Measurements from ENCODE around the gene MYO16.

The MYO16 gene

DNA sequence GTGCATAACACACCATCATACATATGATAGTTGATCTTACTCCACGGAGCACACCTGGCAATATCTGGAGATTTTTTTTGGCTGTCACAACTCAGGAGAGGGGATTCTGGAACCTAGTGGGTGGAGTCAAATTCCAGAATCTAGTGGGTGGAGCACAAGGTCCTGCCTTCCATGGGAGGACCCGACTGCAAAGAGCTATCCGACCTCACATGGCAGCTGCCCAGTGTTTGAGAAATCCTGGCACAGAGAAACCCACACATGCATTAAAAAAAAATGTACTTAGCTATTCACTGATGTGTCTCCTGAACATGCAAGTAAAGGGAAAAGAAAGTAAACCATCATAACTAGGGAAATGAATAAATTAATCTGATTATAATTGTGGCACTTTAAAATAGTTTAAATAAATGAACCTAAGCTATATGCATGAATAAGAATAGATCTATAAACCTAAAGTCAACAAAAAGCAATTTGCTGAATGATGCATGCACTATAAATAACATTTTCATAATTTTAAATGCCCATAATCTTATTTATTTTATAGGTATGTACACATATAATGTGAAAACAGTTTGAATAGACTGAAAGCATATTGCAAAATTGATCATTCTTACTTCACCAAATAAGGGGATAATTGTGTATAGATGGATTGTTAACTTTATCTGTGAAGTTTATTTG lies 300.3 kb downstream of the MYO16 start:
- no peak for DNase-seq (ENCODE audit: low read depth in 2 of 2)

DNA sequence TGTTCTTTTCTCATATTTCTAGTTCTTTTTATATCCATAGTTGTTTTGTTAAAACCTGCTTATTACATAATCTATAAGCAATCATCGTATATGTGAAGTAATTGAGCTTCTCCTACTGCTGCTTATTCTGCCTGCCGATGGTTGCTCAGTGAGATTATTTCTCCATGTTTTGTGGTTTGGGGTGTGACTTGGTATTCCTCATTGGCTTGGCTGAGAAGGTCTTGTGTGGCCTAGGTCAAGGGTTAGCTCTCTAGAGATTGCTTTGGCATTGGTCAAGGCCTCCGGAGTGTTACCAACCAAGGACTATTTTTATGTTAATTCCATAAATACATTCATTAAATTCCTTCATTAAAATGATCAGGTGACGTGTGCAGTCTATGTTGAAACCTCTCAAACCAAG lies 302.8 kb downstream of the MYO16 start:
- DNase-seq (ENCODE audit: low read depth in 2 of 2) = no peak

GRCh38 chr13:108933061-108933460 lies 303.6 kb downstream of the MYO16 start:
- DNase-seq (ENCODE audit: low read depth in 2 of 2) = no peak

- DNase-seq (ENCODE audit: low read depth in 2 of 2) = no peak
Observed at GRCh38 chr13:108938155-108938554, 308.7 kb downstream of the MYO16 start.

GRCh38 chr13:108940121-108940520 lies 310.7 kb downstream of the MYO16 start:
- DNase-seq (ENCODE audit: low read depth in 2 of 2) = no peak

DNA sequence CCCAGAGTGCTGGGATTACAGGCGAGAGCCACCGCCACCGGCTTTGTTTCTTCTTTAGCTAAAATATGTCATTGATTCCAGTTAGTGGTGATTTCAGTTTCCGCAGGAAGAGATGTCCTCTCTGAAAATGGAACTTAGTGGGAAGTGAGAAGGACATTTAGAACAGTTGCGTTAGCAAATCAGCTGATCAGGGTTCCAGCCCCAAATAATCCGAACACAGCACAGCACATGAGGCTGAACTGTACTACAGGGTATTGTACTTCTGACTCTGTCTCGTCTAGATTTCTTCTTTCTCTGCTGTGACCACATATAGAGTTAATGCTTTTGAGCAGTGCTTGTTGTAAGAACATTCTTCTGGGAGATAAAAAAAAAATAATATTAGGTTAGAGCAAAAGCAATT lies 314.4 kb downstream of the MYO16 start:
- DNase-seq (ENCODE audit: low read depth in 2 of 2) = no peak

DNA sequence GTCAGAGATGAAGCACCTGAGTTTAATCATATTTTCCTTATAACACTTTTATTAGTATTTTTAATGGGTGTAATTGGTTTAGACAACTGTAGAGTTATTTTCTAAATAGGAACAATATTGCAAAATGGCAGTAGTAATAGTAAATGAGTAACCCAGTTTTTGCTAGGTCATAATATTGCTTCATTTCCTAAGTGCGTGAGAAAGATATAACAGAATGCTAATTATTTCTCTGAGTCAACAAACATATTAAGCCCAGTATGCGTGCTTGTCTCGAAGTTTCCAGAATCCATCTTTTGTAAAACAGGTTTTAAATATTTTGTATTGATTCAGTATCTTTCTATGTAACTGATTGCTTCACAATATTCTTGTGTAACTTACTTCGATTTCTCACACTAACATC lies 315.3 kb downstream of the MYO16 start:
- DNase-seq (ENCODE audit: low read depth in 2 of 2) = no peak

DNA sequence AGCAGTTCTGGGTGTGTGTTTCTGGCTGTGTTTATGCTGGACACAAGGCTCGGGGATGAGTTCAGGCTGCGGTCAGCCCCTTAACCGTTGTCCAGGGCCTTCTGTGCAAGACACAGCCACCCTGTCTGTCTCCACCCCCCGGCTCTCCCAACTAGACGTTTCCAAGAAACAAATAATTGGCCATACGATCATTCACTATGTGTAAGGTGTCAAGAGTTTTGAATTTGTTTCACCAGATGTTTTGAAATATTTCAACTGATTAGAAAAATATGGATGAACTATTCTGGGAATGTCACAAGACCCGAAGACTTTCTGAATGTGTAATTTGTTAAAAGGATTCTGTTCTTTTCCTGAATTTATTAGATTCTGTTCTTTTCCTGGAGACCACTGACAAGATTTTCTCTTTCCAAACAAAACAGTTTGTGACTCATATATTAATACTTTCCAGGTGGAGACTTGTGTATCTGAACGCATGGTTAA lies 318.2 kb downstream of the MYO16 start:
- DNase-seq (ENCODE audit: low read depth in 2 of 2) = no peak

GRCh38 chr13:108948251-108948671 lies 318.9 kb downstream of the MYO16 start:
- no peak for DNase-seq (ENCODE audit: low read depth in 2 of 2)

DNA sequence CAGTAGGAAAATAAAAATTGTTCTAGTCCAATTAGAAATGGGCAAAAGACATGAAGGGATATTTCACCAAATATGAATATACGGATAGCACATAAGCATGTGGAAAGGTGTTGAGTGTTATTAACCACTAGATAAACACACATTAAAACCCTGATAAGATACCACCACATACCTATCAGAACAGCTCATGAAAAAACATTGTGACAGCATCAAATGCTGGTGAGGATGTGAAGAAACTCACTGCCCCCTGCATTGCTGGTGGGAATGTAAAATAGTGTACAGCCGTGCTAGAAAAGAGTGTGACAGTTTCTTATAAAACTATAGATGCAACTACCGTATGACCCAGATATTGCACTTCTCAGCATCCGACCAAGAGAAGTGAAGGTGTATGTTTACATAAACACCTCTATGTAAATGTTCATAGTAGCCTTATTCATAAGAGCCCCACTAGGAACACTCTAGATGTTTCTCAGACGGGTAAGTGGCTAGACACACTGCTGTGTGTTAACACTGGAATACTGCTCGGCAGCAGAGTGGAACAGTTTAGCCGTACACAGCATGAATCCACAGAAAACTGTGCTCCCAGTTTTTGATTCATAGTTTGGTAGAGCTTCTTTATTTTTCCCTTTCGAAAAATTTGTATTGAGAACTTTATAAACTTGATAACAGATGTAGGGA lies 321.1 kb downstream of the MYO16 start:
- no peak for DNase-seq (ENCODE audit: low read depth in 2 of 2)

DNA sequence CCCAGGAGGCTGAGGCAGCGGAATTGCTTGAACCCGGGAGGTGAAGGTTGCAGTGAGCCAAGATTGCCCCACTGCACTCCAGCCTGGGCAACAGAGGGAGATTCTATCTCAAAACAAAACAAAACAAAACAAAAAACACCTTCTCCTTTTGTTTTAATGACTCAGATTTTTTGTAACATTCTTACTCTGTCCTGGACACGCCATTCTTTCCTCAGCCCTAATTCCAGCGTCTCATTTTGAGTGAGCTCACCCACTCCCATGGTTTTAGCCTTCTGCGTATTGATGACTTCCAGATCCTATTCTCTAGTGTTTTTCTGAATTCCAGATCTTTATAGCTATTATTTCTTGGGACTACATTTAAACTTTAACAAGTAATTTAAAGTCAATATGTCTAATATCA lies 326.3 kb downstream of the MYO16 start:
- no peak for DNase-seq (ENCODE audit: low read depth in 2 of 2)

- DNase-seq (ENCODE audit: low read depth in 2 of 2) = no peak
Observed at GRCh38 chr13:108957369-108958012, 328.1 kb downstream of the MYO16 start.

GRCh38 chr13:108958013-108958376 lies 328.6 kb downstream of the MYO16 start:
- DNase-seq (ENCODE audit: low read depth in 2 of 2) = no peak

DNA sequence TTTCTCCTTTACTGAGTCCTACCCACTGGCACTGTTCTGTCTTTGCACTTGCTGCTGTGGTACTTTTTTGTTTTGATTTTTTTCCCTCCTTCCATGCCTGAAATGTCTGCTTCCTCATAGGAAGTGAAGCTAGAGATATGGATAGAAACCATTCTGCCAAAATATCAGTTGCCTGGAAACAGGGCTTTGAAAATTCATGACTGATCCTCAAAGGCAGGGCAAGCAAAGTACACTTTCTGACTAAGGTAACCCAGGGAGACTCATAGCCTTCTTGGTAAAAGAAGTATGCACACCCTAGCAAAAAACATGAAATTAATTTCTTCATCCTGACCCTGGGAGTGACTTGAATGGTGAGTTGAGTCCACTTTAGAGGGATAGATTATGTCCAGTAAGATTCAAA lies 329.8 kb downstream of the MYO16 start:
- no peak for DNase-seq (ENCODE audit: low read depth in 2 of 2)

DNA sequence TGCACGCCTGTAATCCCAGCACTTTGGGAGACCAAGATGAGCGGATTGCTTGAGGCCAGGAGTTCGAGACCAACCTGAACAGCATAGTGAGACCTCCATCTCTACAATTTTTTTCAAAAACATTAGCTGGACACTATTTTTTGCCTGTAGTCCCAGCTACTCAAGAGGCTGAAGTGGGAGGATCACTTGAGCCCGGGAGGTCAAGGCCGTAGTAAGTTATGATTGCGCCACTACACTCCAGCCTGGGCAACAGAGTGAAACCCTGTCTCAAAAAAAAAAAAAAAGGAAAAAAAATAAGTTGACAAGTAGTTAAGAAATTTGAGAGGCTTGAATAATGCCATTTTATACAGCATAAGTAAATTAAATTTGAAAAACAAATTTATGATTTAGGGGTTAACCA lies 330.6 kb downstream of the MYO16 start:
- no peak for DNase-seq (ENCODE audit: low read depth in 2 of 2)

DNA sequence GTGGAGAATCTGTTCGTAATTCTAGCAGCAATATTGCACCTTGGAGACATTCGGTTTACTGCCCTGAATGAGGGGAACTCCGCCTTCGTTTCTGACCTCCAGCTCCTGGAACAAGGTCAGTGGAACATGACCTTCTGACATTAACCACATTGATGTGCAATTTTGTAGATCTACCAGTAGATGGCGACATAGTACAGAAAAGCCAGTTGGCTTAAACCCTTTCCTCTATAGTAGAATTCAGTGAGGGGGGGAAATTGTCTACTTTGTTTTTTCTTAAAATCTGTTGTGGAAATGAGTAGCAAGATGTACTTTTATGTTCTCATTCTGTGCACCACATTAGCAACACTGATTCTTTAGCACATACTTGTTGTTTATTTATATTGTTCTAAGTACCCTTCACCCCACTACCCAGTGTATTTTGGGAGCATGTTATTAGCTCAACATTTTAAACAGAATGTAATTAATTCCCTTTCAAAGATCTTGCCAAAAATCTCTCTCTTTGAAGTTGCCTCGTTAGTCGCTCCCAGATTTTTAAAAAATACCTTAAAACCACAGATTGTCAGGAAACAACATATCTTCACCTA lies 332.2 kb downstream of the MYO16 start:
- no peak for DNase-seq (ENCODE audit: low read depth in 2 of 2)

GRCh38 chr13:108962654-108963053 lies 333.2 kb downstream of the MYO16 start:
- DNase-seq (ENCODE audit: low read depth in 2 of 2) = no peak

DNA sequence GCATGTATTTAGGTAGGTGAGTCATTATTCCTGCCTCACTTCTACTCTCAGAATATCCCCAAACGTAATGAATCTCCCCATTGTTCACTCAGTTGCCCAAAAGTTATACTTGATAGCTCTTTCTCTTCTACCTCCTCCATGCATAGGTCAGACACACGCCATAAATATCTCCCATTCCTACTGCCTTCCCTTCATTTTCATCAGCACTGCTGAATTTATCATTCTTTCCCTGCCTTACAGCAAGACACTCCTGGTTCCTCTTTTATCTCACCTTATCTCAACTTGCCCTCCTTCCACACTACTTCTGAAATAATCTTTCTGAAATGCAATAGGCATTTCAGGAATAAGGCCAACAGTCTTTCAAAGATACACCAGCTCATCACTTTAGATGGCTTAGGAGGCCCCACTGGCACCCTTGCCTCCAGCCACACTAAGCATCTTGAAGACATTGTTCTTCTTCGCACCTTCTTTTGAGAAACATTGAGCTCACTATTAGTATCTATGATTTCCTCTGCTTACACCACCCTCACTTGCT lies 333.9 kb downstream of the MYO16 start:
- no peak for DNase-seq (ENCODE audit: low read depth in 2 of 2)

DNA sequence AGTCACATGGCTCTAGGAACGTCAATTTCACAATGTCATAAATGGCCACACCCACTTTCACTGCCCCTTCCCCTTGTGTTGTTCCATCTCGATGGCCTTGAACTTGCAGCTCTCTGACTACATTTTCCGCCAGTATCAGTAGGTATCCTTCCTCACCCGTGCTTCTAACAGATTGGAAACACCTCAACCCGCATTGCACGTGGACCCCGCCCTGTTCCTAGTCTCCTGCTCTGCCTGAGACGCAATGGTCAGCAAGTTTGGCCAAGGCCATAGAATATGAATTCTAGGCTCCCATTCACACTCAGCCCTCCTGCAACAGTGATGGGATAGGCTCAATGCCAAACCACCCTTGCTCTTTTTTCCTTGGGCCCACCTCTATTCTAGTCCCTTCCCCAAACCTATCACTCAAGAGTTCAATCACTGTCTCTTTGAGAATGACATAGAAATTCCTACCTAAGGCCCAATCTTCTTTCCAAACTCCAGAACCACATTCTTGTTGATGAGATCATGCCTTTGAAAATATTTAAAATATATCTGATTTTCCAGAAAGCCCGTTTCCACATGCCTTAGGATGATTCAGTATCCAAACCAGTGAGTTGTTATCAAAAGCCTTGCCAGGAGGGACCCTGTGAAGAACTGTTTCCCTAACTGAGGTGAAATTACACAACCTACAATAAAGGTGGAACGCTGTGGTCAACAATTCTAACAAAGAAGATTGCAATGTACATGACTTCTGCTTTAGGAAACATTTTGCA lies 334.6 kb downstream of the MYO16 start:
- no peak for DNase-seq (ENCODE audit: low read depth in 2 of 2)

- no peak for DNase-seq (ENCODE audit: low read depth in 2 of 2)
Observed at GRCh38 chr13:108964606-108965005, 335.2 kb downstream of the MYO16 start.

DNA sequence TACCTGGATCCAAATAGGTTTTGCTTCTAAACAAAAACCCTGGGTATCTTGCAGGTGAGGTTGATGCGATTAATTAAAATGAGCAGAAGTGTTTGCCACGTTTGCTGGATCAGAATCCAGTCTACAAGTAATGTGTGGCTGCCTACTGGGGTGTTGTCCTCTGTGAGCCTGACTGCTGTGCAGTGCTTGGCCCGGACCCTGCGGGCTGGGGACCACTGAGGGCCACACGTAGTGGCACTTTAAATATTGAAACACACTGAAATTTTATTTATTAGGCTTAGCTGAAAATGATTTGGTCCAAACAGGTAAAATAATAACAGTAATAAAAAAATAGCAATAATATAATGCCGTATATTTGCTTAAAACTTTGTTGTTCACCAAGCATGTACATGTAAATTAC lies 338.0 kb downstream of the MYO16 start:
- DNase-seq (ENCODE audit: low read depth in 2 of 2) = no peak

DNA sequence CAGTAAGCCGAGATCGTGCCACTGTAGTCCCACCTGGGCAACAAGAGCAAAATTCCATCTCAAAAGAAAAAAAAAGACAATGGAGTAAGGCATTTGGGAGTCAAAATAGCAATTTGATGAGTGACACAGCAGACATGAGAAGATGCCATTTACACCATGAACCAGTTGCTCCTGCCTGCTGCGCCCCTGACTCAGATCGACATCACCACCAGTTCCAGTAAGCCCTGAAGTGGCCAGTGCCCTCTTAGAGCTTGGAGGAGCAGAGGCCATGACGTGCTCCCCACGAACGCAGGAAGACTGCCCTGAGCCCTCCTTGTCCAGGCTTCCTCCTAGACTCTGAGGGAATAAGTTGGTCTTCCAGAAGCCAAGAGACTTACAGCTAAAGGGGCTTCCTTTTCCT lies 339.2 kb downstream of the MYO16 start:
- no peak for DNase-seq (ENCODE audit: low read depth in 2 of 2)
